ENCODE measurements around the gene NEURL3.
A peak's percentile ranks its signal among the peaks of the same experiment; 100 is the strongest.

NEURL3 gene

DNA sequence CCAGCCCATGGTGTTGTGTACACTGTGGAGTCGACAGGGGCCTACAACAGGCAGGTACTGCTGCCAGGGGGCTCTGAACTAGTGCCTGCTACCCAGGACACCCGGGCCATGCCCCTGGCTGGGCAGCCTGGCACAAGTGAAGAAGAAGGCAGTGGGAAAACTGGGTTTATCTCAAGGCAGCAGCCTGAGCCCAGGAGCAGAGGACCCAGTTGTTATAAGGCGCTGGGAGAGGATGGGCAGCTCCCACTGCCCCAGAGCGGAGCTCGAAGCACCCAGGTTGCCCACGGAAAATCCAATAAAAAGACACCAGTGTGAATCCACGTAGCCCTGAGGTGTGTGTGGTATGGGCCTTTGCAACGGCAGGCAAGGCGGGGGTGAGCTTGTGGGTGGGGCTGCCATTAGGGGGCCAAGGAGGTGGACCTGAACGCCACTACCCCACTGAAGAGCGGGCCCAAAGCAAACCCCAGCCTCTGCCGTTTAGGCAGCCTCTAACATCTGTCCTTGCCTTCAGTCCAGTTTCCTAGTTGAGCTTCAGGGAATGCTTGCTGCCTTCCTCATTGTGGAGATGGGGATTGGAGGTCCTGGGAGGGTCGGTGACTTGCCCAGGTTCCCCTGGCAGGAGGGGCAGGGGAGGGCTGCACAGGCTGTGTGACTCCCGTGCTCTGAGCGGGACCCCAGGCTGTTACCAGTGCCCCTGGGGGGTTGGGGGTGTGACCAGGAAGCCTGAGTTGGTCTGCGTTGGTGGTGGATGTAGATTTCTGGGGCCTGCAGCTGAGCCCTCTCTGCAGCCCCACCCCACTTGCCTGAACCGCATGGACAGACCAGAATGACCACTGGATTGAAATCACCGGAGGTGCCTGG lies 47.4 kb upstream of the NEURL3 start:
- H4K91ac ChIP-seq (ENCODE audit: low read depth, low read length): no peak overlapping the region
- no peaks in the 10 kb centered on the region for H3K36me3 ChIP-seq (ENCODE audit: control insufficient read depth in 1 of 2, insufficient read depth in 2 of 2, low read length in 2 of 2)
- H3K14ac ChIP-seq (ENCODE audit: low read length): no peak overlapping the region
- no peak overlapping the region for H2BK12ac ChIP-seq (ENCODE audit: low read length)
- no peak overlapping the region for H3K4me3 ChIP-seq (ENCODE audit: low read depth, low read length)
- no CpG with 5 or more reads among the region's 18 CpGs for WGBS (ENCODE audit: extremely low coverage, insufficient coverage, insufficient read length)
- no peak overlapping the region for H4K8ac ChIP-seq (ENCODE audit: low read depth, low read length)
- H3K27ac ChIP-seq (ENCODE audit: low read depth, low read length): no peak overlapping the region
- H2AK5ac ChIP-seq (ENCODE audit: low read length): no peak overlapping the region
- no peak overlapping the region for H3K18ac ChIP-seq (ENCODE audit: low read length)
- no peak overlapping the region for H2BK120ac ChIP-seq (ENCODE audit: insufficient read depth, low read length, poor library complexity)
- no peaks in the 10 kb centered on the region for H3K79me2 ChIP-seq (ENCODE audit: control insufficient read depth, insufficient read depth, low read length, poor library complexity)
- H2AFZ ChIP-seq (ENCODE audit: insufficient read depth, low read length, poor library complexity): no peak overlapping the region
- DNase-seq: no peak
- H3K9ac ChIP-seq (ENCODE audit: low read length): no peak overlapping the region
- no peak overlapping the region for H3K4ac ChIP-seq (ENCODE audit: low read depth, low read length)
- no peak overlapping the region for H3K23ac ChIP-seq (ENCODE audit: low read length)
- no peaks in the 10 kb centered on the region for H3K27me3 ChIP-seq (ENCODE audit: insufficient read depth, low read length)
- no peaks in the 10 kb centered on the region for H3K79me1 ChIP-seq (ENCODE audit: low read length)
- no peak overlapping the region for H3K4me2 ChIP-seq (ENCODE audit: low read length)
- H3K4me1 ChIP-seq (ENCODE audit: control insufficient read depth in 1 of 2, insufficient read depth in 2 of 2, low read length in 2 of 2): peaks cover 5 to 6% of the 10 kb centered on the region in 2 experiments
- H4K12ac ChIP-seq (ENCODE audit: low read depth, low read length): no peak overlapping the region
- H2BK5ac ChIP-seq (ENCODE audit: low read depth, low read length, poor library complexity): no peak overlapping the region
- no peaks in the 10 kb centered on the region for H3K9me3 ChIP-seq (ENCODE audit: insufficient read depth, low read depth, low read length)

DNA sequence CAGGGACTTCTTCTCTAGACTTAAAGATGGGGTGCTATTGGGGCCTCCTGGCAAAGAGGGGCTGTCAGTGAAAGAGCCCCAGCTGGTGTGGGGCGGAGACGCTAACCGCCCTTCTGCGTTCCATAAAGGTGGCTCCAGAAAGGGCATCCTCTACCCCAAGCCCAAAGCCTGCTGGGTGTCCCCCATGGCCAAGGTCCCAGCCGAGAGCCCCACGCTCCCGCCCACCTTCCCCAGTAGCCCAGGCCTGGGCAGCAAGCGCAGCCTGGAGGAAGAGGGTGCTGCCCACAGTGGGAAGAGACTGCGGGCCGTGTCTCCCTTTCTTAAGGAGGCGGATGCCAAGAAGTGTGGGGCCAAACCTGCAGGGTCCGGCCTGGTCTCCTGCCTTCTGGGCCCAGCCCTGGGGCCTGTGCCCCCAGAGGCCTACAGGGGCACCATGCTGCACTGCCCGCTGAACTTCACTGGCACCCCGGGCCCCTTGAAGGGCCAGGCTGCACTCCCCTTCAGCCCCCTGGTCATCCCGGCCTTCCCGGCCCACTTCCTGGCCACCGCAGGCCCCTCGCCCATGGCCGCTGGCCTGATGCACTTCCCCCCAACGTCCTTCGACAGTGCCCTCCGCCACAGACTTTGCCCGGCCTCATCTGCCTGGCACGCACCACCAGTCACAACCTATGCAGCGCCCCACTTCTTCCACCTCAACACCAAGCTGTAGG lies 46.6 kb upstream of the NEURL3 start:
- no peak overlapping the region for H3K14ac ChIP-seq (ENCODE audit: low read length)
- no peak overlapping the region for H3K18ac ChIP-seq (ENCODE audit: low read length)
- H3K27me3 ChIP-seq (ENCODE audit: insufficient read depth, low read length): no peaks in the 10 kb centered on the region
- no peak overlapping the region for H3K27ac ChIP-seq (ENCODE audit: low read depth, low read length)
- H3K23ac ChIP-seq (ENCODE audit: low read length): no peak overlapping the region
- H3K4ac ChIP-seq (ENCODE audit: low read depth, low read length): no peak overlapping the region
- H4K8ac ChIP-seq (ENCODE audit: low read depth, low read length): no peak overlapping the region
- no peak overlapping the region for H2BK12ac ChIP-seq (ENCODE audit: low read length)
- H2AFZ ChIP-seq (ENCODE audit: insufficient read depth, low read length, poor library complexity): no peak overlapping the region
- no peak overlapping the region for H3K4me3 ChIP-seq (ENCODE audit: low read depth, low read length)
- no peak overlapping the region for H2BK5ac ChIP-seq (ENCODE audit: low read depth, low read length, poor library complexity)
- H3K36me3 ChIP-seq (ENCODE audit: control insufficient read depth in 1 of 2, insufficient read depth in 2 of 2, low read length in 2 of 2): no peaks in the 10 kb centered on the region
- WGBS (ENCODE audit: extremely low coverage, insufficient coverage, insufficient read length): no CpG with 5 or more reads among the region's 25 CpGs
- H3K4me1 ChIP-seq (ENCODE audit: control insufficient read depth in 1 of 2, insufficient read depth in 2 of 2, low read length in 2 of 2): peaks cover 5 to 6% of the 10 kb centered on the region in 2 experiments
- H3K9me3 ChIP-seq (ENCODE audit: insufficient read depth, low read depth, low read length): no peaks in the 10 kb centered on the region
- DNase-seq: no peak
- H2AK5ac ChIP-seq (ENCODE audit: low read length): no peak overlapping the region
- no peaks in the 10 kb centered on the region for H3K79me2 ChIP-seq (ENCODE audit: control insufficient read depth, insufficient read depth, low read length, poor library complexity)
- no peaks in the 10 kb centered on the region for H3K79me1 ChIP-seq (ENCODE audit: low read length)
- H2BK120ac ChIP-seq (ENCODE audit: insufficient read depth, low read length, poor library complexity): no peak overlapping the region
- H3K9ac ChIP-seq (ENCODE audit: low read length): no peak overlapping the region
- no peak overlapping the region for H4K12ac ChIP-seq (ENCODE audit: low read depth, low read length)
- no peak overlapping the region for H4K91ac ChIP-seq (ENCODE audit: low read depth, low read length)
- no peak overlapping the region for H3K4me2 ChIP-seq (ENCODE audit: low read length)

DNA sequence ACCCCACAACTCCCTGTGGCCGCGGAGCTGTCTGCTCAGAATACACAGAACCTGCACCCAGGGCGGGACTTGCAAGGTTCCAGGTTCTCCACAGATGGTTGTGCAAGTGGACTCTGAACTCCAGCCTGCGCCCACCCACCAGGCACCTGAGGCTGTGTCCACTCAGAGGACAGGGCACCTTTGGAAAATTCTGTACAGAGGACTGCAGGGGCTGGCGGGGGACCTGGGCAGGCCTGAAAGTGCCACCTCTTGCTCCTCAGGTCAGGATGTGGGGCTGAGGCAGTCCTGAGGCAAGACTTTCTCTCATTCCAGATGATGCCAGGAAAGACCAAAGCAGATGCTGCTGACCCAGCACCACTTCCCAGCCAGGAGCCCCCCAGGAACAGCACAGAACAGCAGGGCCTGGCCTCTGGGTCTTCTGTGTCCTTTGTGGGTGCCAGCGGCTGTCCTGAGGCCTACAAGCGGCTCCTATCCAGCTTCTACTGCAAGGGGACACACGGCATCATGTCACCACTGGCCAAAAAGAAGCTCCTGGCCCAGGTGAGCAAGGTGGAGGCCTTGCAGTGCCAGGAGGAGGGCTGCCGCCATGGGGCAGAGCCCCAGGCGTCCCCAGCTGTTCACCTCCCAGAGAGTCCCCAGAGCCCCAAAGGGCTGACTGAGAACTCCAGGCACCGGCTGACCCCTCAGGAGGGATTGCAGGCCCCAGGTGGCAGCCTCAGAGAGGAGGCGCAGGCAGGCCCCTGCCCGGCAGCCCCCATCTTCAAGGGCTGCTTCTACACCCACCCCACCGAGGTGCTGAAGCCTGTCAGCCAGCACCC lies 45.8 kb upstream of the NEURL3 start:
- H3K79me2 ChIP-seq (ENCODE audit: control insufficient read depth, insufficient read depth, low read length, poor library complexity): no peaks in the 10 kb centered on the region
- H3K14ac ChIP-seq (ENCODE audit: low read length): no peak overlapping the region
- no peak overlapping the region for H2BK120ac ChIP-seq (ENCODE audit: insufficient read depth, low read length, poor library complexity)
- no peak overlapping the region for H3K4ac ChIP-seq (ENCODE audit: low read depth, low read length)
- no peak overlapping the region for H3K4me3 ChIP-seq (ENCODE audit: low read depth, low read length)
- H3K4me1 ChIP-seq (ENCODE audit: control insufficient read depth in 1 of 2, insufficient read depth in 2 of 2, low read length in 2 of 2): peaks cover 2% of the 10 kb centered on the region in 2 experiments
- H4K12ac ChIP-seq (ENCODE audit: low read depth, low read length): no peak overlapping the region
- H2BK5ac ChIP-seq (ENCODE audit: low read depth, low read length, poor library complexity): no peak overlapping the region
- H3K79me1 ChIP-seq (ENCODE audit: low read length): no peaks in the 10 kb centered on the region
- H4K8ac ChIP-seq (ENCODE audit: low read depth, low read length): no peak overlapping the region
- H3K27me3 ChIP-seq (ENCODE audit: insufficient read depth, low read length): no peaks in the 10 kb centered on the region
- WGBS (ENCODE audit: extremely low coverage, insufficient coverage, insufficient read length): no CpG with 5 or more reads among the region's 14 CpGs
- no peak overlapping the region for H3K23ac ChIP-seq (ENCODE audit: low read length)
- H3K9me3 ChIP-seq (ENCODE audit: insufficient read depth, low read depth, low read length): peaks cover 5% of the 10 kb centered on the region
- no peak overlapping the region for H3K18ac ChIP-seq (ENCODE audit: low read length)
- H3K27ac ChIP-seq (ENCODE audit: low read depth, low read length): no peak overlapping the region
- no peaks in the 10 kb centered on the region for H3K36me3 ChIP-seq (ENCODE audit: control insufficient read depth in 1 of 2, insufficient read depth in 2 of 2, low read length in 2 of 2)
- H3K9ac ChIP-seq (ENCODE audit: low read length): no peak overlapping the region
- H2AFZ ChIP-seq (ENCODE audit: insufficient read depth, low read length, poor library complexity): no peak overlapping the region
- H2AK5ac ChIP-seq (ENCODE audit: low read length): no peak overlapping the region
- no peak overlapping the region for H2BK12ac ChIP-seq (ENCODE audit: low read length)
- no peak overlapping the region for H4K91ac ChIP-seq (ENCODE audit: low read depth, low read length)
- H3K4me2 ChIP-seq (ENCODE audit: low read length): no peak overlapping the region
- no peak for DNase-seq

DNA sequence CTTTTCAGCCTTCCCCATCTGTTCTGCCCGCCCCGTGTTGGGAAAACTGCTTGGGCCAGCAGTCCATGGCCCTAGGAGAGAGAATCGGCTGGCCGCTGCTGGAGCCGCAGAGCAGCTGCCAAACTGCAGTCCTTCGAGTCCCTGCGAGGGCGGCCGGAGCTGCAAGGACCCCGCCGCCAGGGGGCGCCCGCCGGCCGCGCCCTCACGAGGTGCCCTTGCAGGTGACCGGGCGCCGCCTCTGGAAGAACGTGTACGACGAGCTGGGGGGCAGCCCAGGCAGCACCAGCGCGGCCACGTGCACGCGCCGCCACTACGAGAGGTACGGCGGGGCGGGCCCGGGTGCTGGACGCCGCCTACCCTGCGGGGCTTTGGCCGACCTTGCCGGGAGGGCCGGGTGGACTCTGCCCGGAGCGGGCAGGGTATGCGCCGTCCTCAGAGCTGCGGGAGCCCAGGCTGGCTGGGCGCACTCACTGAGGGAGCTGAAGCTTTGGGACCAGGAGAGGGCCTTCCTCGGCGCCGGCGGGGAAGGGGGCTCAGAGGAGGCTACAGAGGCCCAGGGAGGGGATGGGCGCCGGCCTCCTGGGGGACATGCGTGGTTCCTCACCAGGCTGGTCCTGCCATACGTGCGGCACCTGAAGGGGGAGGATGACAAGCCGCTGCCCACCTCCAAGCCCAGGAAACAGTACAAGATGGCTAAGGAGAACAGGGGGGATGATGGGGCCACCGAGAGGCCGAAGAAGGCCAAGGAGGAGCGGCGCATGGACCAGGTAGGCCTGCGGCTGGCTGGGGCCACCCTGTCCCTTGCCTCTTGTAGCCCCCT lies 45.0 kb upstream of the NEURL3 start:
- H4K8ac ChIP-seq (ENCODE audit: low read depth, low read length): no peak overlapping the region
- H3K79me2 ChIP-seq (ENCODE audit: control insufficient read depth, insufficient read depth, low read length, poor library complexity): no peaks in the 10 kb centered on the region
- no peak overlapping the region for H3K14ac ChIP-seq (ENCODE audit: low read length)
- H3K4me2 ChIP-seq (ENCODE audit: low read length): no peak overlapping the region
- H3K36me3 ChIP-seq (ENCODE audit: control insufficient read depth in 1 of 2, insufficient read depth in 2 of 2, low read length in 2 of 2): no peaks in the 10 kb centered on the region
- H2AFZ ChIP-seq (ENCODE audit: insufficient read depth, low read length, poor library complexity): no peak overlapping the region
- peak; percentile 52 to 77 for DNase-seq
- peaks cover 2% of the 10 kb centered on the region in 2 experiments for H3K4me1 ChIP-seq (ENCODE audit: control insufficient read depth in 1 of 2, insufficient read depth in 2 of 2, low read length in 2 of 2)
- H3K23ac ChIP-seq (ENCODE audit: low read length): no peak overlapping the region
- no peak overlapping the region for H3K4me3 ChIP-seq (ENCODE audit: low read depth, low read length)
- H3K79me1 ChIP-seq (ENCODE audit: low read length): no peaks in the 10 kb centered on the region
- WGBS (ENCODE audit: extremely low coverage, insufficient coverage, insufficient read length): no CpG with 5 or more reads among the region's 61 CpGs
- H4K91ac ChIP-seq (ENCODE audit: low read depth, low read length): no peak overlapping the region
- no peak overlapping the region for H3K9ac ChIP-seq (ENCODE audit: low read length)
- H4K12ac ChIP-seq (ENCODE audit: low read depth, low read length): no peak overlapping the region
- H2BK5ac ChIP-seq (ENCODE audit: low read depth, low read length, poor library complexity): no peak overlapping the region
- no peak overlapping the region for H3K27ac ChIP-seq (ENCODE audit: low read depth, low read length)
- no peaks in the 10 kb centered on the region for H3K27me3 ChIP-seq (ENCODE audit: insufficient read depth, low read length)
- peaks cover 5% of the 10 kb centered on the region for H3K9me3 ChIP-seq (ENCODE audit: insufficient read depth, low read depth, low read length)
- H2BK12ac ChIP-seq (ENCODE audit: low read length): no peak overlapping the region
- no peak overlapping the region for H3K18ac ChIP-seq (ENCODE audit: low read length)
- H2AK5ac ChIP-seq (ENCODE audit: low read length): no peak overlapping the region
- H3K4ac ChIP-seq (ENCODE audit: low read depth, low read length): no peak overlapping the region
- H2BK120ac ChIP-seq (ENCODE audit: insufficient read depth, low read length, poor library complexity): no peak overlapping the region
